Frontal cortex (tissue), 4 donors: ENCODE measurements around the gene AUP1. TPM values are rescaled to one million over a fixed set of nuclear protein-coding genes. Genes with fewer than 3 reads are reported as not detected.

Source experiments
- DNase-seq, 2 donors: peaks; one replicate each; pipeline ENCODE4 v3.0.0; 2012; ENCODE audit warnings: low spot score in 2 of 2
- FAIRE-seq: peaks from 2 replicates; lab custom pipeline; 2012; peaks lifted over from hg19 to GRCh38; lab: Jason Lieb, UNC
- total RNA-seq: library from RNA; depleted of rRNA; stranded (reverse); fragments of >200 nt; gene quantifications from one replicate; pipeline ENCODE4 v1.2.3, GENCODE V29; 2014
- donor health status: control.
- donor health status: control.
- donor health status: control.

The AUP1 gene
- total RNA-seq, 1 donor from 2014 or later, result 42.0 TPM

- DNase-seq, result peak; percentile 74 to 81
These were observed 13.4 kb downstream of the AUP1 start for GRCh38 chr2:74515981-74516633.

DNA sequence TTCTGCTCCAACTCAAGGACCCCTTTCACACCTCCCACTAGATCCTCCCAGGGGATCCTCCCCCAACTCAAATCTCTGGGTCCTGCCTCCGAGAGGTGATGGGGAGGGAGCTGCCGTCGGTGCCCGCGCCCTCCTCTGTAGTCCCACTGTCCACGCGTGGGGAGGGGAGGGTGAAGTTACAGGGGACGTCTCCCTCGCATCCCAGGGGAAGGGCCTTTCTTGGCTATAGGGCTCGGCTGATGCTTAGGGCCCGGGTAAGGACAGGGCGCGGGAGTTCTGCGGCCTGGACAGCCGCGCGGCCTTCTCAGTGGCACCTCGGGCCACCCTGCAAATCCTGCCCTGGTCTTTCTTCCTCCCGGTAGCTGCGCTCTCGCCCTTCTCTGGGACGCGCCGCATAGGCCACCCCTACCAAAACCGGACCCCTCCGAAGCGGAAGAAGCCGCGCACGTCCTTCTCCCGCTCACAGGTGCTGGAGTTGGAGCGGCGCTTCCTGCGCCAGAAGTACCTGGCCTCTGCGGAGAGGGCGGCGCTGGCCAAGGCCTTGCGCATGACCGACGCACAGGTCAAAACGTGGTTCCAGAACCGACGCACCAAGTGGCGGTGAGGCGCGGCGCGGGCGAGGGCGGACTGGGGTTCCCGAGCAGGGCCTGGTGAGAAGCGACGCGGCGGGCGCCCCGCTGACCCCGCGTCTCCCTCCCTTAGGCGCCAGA, 14.1 kb downstream of the AUP1 start:
- DNase-seq (no peak), FAIRE-seq (no peak)

More at GRCh38 chr2:74515981-74516633, 13.4 kb downstream of the AUP1 start:
- FAIRE-seq, result no peak

DNA sequence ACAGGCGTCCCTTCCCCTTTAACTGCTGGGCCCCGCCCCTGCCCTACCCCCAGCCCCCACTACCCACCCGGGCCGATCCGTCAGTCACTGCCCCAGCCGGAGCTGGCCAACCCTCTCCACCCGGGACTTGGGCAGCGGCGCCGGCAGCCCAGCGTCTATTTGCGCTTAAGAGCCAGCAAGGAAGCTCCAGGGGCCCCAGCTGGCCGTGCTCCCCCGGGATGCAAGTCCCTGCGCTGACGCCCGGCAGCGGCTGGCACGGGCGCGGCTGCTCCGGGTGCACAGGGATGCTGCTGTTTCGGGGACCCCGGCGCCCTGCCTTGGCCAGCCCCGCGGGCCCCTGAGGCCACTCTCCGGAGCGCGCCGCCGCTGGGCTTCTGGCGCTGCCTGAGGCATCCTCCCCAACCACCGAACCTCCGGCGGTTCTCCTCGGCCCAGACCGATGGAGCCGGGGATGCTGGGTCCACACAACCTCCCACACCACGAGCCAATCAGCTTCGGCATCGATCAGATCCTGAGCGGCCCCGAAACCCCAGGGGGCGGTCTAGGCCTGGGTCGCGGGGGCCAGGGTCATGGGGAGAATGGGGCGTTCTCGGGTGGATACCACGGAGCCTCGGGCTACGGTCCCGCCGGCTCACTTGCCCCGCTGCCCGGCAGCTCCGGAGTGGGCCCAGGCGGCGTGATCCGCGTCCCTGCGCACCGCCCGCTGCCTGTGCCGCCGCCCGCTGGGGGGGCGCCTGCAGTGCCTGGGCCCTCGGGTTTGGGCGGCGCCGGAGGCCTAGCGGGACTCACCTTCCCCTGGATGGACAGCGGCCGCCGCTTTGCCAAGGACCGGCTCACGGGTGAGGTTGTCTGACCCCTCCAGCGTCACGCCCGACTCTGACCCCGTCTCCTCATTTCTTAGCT, 14.9 kb downstream of the AUP1 start, which contains the start of gene TLX2:
TLX2 (plus strand) TSS at position 83 of the 903 bp plus-strand sequence; CDS start at position 440, 357 bp downstream.
- peak in 1 of 2 donors; percentile 49 for DNase-seq
- FAIRE-seq, result no peak

GRCh38 chr2:74513605-74514367, 15.7 kb downstream of the AUP1 start:
- DNase-seq (peak in 1 of 2 donors; percentile 44), FAIRE-seq (no peak)

DNA sequence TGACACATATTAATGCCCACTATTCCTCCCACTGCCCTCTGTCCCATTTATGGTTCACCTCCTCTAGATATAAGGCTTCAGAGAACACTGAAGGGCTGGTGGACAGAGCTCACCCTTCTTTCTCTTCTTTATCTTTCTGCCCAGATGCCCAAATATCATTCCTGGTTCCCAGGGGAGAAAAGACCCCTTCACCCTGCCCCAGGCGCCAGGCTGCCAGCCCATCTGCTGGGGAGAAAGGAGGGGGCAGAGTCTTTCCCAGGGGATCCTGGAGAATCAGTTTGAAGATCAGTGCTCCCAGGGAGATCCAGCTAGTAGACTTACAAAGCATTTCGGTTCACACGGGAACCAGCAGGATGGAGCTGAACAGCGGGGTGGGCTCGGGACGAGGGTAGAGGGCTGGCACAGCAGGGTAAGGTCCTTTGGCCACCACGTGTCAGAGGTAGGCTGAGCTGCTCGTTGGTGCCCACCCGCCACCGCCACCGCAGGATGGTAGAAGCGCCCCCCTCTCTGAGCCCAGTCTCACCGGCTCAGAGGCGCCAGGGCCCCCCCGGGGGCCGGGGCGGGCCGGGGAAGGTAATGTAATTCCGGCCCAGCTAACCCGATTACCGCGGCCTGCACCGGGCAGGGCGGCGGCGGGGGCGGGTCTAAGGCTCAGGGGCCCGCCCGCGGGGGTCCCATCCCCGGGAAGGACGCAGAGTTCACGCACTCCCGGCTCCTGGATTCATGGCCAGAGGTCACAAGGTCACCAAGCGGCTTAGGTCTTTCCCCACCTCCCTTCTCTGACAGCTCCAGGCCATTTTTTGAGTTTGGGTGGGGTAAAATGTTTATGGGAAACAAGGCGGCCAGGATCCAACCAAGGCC, 16.5 kb downstream of the AUP1 start:
- FAIRE-seq, result no peak
- no peak for DNase-seq

DNA sequence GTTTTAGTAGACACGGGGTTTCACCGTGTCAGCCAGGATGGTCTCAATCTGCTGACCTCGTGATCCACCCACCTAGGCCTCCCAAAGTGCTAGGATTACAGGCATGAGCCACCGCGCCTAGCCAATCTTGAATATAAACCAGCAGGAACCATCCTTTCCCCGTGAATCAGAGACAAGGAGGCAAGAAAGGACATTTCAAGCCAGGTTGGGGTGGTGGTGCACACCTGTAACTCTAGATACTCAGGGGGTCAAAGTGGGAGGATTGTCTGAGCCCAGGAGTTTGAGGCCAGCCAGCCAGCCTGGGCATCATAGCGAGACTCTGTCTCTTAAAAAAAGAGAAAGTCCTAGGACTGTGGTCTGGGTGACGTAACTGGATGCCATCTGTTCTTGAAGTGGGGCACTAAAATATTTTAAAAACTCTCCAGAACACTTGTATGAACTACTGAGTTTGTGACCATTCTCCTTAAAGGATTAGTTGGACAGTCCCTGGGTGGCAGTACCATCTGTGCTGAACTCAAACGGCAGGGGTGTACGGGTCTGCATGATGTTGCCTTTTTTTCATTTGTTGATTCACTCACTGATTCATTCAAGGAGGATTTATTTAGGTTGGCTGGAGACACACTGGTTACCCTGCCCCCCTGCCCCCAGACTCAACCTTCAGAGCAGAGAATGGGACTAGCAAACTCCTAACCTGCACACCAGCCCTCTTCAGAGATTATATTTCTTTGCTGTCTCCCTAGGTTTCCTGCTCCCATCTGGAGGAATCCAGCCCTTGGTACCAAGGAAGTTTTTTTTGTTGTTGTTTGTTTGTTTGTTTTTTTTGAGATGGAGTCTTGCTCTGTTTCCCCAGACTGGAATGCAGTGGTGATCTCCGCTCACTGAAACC, 18.2 kb downstream of the AUP1 start:
- DNase-seq, result no peak

DNA sequence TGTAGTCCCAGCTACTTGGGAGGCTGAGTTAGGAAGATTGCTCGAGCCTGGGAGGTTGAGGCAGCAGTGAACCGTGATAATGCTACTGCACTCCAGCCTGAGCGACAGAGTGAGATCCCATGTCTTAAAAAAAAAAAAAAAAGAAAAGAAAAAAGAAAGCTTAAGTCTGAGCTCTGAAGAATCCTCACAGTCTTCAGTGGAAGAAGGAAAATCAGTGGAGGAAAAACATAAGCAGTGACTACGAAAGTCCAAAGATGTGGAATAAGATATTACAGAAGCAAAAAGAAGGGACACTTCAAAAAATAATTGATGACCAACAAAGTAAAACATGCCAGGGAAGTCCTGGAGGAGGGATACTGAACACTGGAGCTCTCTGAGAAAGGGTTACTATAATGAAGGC, 19.2 kb downstream of the AUP1 start:
- no peak for DNase-seq
- no peak for FAIRE-seq

More for the DNA sequence above, 18.2 kb downstream of the AUP1 start:
- no peak for FAIRE-seq

- FAIRE-seq (no peak), DNase-seq (no peak)
These were observed 21.5 kb downstream of the AUP1 start for GRCh38 chr2:74507926-74508520.

DNA sequence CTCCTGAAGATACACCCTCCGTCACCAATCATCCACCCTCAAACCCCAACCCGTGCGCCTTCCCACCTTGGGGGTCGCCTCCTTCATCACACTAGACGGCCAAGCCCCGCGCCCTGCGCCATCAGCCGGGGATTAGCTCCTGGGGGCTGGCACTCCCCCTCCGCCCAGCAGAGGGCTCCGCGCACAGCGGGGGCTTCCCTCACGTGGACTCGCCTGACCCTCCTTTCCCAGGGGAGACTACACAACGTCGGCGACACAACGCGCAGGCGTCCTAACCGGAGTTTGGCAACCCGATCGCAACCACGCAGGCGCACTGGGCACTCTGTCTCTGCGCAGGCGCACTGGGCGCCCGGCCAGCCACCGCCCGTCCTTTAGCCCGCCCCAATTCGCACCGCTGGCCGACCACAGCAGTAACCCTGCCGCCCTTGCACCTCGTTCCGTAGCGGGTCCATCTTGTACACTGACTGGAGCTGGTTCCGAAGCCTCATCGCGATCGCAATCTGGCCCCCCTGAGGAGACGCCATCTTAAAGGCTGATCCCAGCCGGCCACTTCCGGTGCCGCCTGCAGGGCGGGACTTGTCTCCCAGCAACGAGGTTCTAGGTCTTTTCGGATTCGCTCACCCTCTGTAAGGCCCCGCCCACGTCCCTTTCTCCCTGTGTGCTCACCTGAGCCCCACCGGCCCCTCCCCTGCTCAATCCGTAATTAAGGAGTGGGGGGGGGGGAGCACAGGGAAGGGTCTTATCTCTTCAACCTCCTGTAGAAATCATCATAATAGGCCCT, 22.2 kb downstream of the AUP1 start, which contains the start of gene PCGF1:
PCGF1 (minus strand) TSS at position 551 of the 781 bp plus-strand sequence; CDS start at position 524, 27 bp downstream.
- DNase-seq (peak; percentile 98 to 99), FAIRE-seq (no peak)

GRCh38 chr2:74505448-74506246, 23.9 kb downstream of the AUP1 start:
- DNase-seq (no peak), FAIRE-seq (no peak)

GRCh38 chr2:74504591-74504990, 24.9 kb downstream of the AUP1 start:
- DNase-seq (no peak), FAIRE-seq (no peak)

DNA sequence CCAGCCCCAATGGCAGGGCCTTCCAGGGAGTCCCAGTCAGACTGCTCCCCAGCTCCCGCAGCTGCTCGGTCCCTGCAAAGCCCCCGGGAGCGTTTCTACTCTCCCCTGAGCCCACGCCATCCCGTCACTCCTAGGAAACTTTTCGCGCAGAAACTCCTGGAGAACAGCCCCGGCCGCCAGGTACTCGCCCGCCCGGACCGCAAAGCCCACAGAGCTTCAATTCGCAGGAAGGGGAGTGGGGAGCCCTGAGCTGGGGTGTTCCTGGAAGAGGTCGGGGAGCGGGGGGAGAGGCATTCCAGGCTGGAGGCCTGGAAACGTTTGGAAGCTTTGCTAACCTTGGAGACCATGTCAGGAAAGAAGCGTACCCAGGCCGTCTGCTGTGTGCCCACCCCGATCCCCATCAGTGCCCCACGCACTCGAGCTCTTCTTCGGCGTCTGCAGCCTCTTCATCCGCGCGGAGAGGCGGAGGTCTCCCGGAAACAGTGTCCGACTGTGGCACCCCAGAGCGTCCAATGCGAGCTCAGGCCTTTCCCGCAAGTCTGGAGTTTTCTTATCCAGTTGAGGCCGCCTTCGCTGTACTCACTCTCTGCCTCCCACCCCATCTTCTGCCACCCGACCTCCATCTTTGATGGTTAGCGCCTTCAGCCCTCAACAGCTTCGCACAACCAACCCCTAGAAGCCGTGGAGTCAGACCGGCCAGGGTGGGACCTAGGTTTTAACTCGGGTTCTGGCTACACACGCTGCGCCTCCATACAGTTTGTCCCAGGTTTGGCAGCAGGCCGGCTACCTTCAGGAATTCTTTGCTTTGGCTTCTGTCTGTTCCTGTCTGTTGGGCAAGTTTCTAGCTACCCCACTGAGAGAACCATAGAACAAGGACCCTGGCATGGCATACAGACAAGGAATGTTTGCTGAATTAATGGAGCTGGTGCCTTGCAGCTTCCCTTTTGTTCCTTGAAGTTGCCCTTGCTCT, 25.7 kb downstream of the AUP1 start:
- no peak for DNase-seq
- no peak for FAIRE-seq

- FAIRE-seq (no peak), DNase-seq (peak; percentile 55 to 72)
These were observed 26.6 kb downstream of the AUP1 start for GRCh38 chr2:74502720-74503505.
